GM18858 (cell line): ENCODE results near the gene FZD4.
"Not testable (repeated sequence)": the region's sequence is repeated elsewhere in the genome, so short reads cannot be mapped to it uniquely, and the experiment has no call there.

Experiments used
- ATAC-seq: cut with Tn5 transposase; IDR thresholded peaks from one replicate; pipeline ENCODE4 v1.9.1; 2021; ENCODE audit not compliant: unreplicated experiment

Gene FZD4

DNA sequence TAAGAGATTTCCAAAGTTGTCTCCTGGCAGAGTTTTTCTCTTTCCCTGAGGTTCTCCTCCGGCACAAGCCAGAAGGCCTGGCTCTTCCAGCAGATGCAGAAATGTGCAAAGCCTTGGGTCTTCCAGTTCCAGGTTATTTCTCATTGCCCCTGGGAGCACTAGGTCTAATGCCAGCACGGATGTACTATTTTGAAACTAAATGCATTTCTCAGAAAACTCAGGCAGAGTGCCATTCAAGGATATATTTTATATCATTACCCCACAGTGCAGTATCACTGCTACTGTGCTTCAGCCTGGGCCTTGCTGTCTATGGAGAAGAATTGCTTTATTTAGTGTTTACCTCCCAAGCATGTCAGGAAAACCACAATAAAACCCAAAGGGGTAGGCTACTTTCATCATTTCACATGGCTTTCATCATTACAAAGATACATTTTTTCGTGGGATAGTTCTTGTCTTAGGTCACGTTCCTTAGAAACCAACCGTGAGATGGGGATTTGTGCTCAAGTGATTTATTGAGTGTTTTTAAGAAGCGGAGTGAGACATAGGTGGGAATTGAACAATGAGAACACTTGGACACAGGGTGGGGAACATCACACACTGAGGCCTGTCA is 22.4 kb upstream of the FZD4 start:
- no peak for ATAC-seq

DNA sequence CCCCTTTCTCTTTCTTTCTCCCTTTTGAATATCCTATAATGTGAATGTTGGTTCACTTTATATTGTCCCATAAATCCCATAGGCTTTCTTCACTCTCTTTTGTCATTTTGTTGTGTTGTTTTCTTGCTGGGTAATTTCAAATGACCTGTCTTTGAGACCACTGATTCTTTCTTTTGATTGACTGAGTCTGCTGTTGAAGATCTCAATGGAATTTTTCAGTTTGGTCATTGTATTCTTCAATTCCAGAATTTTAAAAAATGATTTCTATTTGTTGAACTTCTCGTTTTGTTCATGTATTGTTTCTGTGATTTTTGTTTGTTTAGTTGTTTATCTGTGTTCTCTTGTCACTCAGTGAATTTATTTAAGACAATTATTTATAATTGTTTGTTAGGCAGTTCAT is 17.5 kb upstream of the FZD4 start:
- ATAC-seq, result no peak

DNA sequence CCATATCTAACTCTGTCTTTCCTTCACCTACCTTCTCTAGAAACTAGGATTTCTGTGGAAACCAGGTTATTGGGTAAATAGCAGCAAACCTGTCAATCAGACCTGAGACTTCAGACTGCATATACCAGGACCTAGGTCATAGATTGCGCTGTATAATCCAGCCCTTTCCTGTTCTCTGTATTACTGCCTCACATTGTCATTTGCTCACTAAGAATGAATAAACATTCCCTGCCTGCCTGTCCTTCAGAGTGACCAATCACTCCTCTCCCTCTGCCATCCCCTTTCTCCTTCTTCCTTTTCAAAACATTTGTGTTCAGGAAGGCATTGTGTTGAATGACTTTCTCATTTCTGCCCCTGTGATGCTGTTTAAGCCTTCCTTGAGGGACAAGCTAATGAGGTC is 14.1 kb upstream of the FZD4 start:
- ATAC-seq, result no peak

- not testable (repeated sequence) for ATAC-seq
Observed at GRCh38 chr11:86967601-86968000, 12.4 kb upstream of the FZD4 start.

DNA sequence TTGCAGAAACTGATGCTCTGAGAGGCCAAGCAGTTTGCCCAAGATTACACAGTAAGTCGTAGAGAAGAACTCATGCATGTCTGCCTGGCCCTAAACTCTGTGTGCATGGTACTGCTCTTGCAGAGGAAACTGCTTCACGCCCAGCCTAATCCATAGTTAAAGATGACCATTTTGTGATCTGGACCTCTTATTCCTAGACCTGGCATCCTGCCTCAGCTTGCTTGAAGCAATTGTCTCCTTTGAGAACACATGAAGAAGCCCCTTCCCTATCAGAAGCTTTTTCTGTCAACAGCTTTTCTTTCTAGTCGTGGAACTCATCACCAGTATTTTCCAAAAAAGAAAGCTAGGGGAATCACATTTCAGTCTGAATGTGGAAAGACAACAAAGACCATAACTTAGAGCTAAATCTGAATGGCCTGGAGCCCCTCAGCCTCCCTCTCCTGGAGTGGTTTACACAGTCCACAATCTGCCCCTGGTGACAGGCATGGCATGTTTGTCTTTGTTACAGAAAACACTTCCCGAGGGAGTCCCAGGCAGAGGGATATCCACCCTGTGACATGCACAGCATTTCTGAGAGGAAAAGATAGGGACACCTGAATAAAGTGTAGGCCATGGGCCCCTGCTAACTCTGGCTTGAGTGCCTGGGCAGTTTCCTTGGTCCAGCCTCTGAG is 2.9 kb upstream of the FZD4 start:
- ATAC-seq, result no peak

GRCh38 chr11:86956905-86957195 is 1.7 kb upstream of the FZD4 start:
- ATAC-seq, result no peak

DNA sequence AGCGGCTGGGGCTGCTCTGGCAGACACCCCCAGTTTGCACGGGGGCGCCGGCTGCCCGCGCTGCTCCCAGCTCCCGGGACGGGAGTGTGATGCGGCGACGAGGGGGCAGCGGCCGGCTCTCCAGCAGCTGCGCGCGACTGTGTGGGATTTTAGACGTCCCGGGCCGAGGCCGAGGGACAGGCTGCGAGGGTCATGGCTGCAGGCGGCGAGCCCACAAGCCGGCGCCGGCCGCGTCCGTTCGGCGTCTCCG is 159 bp downstream of the FZD4 start:
- ATAC-seq, result peak; percentile 17

GRCh38 chr11:86954269-86955110 is 705 bp downstream of the FZD4 start:
- no peak for ATAC-seq

DNA sequence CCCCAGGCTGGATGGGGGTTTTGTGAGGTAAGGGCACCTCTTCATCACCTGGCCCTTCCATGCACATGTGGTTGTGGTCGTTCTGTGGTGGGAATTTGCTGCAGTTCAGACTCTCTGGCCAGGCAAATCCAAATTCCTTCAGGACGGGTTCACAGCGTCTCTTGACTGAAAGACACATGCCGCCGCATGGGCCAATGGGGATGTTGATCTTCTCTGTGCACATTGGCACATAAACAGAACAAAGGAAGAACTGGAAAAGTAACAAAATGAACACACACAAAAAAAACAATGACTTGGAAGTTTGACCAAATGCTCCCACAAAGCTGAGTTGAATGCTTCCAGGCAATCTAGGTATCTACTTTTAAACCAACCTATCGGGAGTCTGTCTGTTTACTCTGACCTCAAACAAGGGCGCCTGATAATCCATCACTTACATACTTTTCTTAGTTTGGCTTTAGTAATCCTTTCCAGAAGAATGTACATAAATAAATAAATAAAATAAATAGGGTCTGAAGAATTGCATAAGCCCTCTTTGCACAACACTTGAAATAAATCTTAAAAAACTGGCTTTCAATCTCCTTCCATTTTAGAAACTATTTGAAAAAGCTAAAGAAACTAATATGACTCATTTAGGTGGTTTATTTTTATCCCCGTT is 2.8 kb downstream of the FZD4 start:
- no peak for ATAC-seq

DNA sequence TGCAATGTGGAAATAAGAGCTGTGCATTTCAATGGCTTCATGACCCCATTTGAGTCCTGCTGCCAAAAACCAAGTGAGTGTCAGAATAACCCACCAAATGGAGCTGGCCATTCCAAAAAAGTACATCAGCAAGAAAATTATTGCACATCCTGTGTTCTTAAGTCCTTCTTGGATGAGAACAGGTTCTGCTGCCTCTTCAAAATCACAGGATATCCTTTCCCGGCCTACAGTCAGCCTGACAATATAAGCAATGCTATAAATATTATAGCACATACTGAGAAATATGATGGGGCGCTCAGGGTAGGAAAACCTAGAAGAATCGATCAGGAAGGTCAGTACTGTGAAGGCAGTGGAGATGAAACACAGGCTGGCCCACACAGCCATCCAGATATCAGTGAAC is 3.5 kb downstream of the FZD4 start:
- ATAC-seq, result no peak

DNA sequence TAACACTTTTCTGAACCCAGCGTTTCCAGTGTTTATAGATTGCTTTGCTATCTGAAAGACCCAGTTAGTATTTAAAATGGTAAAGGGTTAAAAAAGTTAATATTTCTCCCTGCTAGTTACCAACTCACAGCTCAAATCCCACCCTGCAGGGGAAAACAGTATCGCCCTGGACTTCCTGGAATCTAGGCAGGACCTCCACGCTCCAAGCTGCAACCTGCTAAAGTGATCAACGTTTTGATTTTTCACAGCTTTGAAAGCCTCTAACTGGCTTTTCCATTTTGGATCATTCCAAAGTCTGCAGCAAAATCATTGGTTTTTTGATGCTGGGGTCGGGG is 4.6 kb downstream of the FZD4 start:
- ATAC-seq, result no peak

DNA sequence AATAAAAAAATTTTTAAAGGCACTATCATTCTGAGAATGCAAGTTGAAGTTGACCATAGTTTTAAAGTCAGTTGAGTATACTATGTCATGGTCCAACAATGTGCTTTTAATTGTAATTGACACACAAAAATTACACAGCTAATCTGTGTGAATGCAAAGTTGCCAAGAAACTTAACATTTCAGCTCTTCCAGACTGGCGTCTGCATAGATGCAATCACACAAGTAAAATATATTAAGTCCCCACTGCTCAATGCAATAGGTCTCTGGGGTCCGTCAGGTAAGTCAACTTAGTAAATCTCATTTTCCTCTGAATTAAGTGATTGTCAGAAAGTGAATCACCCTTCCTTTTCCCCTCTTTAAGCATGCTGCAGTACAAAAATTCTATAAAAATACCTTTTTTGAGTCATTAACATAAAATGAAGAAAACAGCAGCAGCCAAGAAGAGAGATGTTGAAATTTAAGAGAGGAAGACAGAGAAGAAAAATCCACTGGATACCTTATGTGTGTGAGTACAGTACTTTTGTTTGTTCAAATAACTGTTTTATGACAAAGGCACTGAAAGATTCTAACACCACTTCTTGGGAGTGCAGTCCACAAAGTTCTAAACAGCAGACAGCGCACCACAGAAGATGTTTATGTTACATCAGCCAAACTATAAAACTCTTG is 5.1 kb downstream of the FZD4 start:
- ATAC-seq, result no peak

GRCh38 chr11:86948733-86949132 is 6.5 kb downstream of the FZD4 start:
- no peak for ATAC-seq

- no peak for ATAC-seq
Observed at GRCh38 chr11:86947541-86947940, 7.7 kb downstream of the FZD4 start.

- not testable (repeated sequence) for ATAC-seq
Observed at GRCh38 chr11:86943505-86943904, 11.7 kb downstream of the FZD4 start.

DNA sequence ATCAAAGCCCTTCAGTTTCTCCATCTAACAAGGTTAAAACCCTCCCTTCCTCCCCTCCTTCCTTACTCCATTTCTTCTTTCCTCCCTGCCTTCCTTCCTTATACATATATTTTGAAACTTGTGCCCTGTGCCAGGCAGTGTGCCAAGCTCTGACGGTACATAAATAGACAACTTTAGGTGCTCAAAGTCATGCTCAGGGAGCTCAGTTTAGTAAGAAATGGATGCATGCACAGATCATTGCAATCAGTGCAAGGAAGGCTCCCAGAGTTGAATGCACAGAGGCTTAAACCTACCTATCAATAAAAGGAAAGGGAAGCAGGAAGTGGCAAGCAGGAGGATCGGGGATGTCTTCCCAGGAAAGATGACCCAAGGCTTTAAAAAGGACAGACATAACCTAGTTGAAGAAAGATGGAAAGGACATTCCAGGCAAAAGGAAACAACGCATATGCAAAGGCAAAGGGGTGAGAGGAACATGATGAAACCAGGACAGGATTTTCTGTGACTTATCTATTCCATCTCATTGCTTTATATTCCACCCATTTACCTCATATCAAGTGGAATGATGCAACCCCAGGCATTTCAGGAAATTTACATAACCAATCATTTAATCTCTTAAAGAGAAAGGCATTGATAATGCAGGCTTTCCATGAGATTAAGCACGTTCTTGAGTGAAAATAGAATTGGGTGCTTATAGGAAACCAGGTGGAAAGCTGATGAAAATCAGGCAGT is 13.2 kb downstream of the FZD4 start:
- ATAC-seq, result no peak

DNA sequence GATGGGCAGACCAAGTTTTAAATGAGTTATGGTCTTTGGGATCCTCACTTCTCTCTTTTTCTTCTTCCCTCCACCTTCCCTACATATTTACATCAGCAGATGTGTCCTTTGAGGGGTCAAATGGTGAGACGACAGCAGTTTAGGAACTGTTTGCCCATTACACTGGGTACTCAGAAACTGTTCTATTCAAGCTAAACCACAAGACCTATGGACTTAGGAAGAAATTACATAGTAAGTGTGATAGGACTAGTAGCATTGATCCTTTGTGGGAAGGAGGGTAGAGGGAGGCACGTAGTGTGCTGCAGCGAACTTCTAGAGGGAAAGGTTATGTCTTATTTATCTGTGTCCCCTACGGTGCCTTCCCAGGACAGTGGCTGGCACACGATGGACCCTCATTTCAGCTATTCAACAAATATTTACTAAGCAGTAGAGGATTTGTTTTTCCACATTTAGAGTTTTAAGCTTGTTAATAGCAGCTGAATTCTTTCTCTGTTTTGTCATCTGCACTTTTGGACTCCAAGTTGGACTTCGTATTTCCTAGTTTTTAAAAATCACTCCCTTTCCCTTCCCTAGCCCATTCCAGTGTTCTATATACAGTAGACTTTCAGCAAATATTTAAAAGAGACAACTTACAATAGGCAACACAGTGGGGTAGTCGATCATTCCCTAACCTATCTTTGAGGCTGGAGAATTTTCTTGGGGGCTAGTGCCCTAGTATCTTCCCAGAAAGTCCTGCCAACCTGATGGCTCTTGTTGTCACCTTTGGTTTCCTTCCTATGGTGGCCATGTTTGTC is 13.9 kb downstream of the FZD4 start:
- no peak for ATAC-seq

DNA sequence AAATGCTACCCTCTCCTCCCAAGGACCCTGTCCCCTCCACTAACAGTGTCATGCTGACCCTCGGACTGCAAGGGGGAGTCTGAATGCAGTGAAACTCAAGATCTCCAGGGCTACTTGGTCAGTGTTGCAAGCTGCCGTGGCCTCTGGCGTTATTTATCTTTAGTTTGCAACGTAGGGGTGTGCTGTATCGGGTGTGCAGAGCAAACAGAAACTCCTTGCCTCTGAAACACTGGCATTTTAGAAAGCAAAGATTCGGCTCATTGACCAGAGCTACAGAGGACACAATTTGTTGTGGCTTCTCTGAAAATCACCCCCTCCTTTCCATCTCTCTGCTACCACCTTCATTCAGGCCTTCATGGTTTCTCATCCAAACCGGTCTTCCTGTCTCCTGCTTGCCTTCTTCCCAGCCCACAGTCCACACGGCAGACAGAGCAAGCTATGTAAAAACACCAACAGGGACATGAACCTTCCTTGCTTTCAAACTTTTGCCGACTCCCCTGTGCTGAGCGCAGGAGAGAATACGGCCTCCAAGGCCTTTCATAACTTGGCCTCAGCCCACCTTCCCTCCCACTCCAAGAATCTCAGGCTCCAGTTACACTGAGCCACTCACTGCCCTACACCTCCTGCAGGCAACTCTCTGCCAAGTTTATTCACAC is 14.9 kb downstream of the FZD4 start:
- ATAC-seq, result no peak

DNA sequence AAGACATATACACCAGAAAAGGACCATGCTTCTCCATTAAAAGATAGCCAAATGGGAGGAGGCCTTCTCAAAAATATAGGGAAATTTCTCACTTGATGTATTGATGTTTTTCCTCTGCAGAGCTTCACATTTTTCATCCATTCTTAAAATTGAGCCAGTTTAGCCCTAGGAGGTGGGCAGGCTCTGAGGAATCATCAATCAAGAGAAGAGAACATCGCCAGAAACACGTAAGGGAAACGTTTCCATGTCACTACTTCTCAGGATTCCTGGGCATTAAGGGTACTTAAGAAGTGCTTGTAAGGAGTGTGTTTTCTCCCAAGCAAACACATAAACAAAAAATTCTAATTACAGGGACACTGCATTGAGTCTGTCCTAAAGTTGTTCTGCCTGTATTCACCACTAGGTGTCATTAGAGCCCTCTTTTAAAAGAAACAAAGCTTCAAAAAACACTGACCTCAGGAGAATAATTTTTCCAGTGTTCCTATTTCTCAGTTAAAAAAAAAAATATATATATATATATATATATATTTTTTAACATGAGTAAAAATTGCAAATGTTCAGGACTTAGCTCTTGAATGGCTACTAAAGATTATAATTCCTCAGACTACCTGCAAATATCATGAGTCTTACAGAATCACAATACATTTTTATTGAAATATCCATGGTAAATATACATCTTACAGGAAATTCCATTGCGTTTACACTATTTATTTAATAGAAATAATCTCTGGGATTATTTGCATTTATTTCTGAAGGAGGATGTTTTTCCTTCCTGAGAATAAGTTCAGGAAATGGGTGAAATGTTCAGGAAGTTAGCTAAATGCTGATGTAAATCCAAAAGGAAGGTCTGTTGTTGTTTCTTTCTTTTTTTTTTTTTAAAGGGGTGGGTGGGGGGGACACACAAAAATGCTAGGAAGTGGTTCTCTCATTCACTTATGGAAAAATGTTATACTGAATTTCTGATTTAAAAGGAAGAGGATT is 16.0 kb downstream of the FZD4 start:
- peak; percentile 73 for ATAC-seq
